SIG-M5 treated with dmso at 0.1 percent for 504 hours (cell line): ENCODE results near the gene KLK12.
"Not testable (repeated sequence)": the region's sequence is repeated elsewhere in the genome, so short reads cannot be mapped to it uniquely, and the experiment has no call there.

Experiments
- DNase-seq: peaks from one replicate; lab custom pipeline; 2025; ENCODE audit not compliant: unreplicated experiment; lab: John Stamatoyannopoulos, UW

The KLK12 gene

DNA sequence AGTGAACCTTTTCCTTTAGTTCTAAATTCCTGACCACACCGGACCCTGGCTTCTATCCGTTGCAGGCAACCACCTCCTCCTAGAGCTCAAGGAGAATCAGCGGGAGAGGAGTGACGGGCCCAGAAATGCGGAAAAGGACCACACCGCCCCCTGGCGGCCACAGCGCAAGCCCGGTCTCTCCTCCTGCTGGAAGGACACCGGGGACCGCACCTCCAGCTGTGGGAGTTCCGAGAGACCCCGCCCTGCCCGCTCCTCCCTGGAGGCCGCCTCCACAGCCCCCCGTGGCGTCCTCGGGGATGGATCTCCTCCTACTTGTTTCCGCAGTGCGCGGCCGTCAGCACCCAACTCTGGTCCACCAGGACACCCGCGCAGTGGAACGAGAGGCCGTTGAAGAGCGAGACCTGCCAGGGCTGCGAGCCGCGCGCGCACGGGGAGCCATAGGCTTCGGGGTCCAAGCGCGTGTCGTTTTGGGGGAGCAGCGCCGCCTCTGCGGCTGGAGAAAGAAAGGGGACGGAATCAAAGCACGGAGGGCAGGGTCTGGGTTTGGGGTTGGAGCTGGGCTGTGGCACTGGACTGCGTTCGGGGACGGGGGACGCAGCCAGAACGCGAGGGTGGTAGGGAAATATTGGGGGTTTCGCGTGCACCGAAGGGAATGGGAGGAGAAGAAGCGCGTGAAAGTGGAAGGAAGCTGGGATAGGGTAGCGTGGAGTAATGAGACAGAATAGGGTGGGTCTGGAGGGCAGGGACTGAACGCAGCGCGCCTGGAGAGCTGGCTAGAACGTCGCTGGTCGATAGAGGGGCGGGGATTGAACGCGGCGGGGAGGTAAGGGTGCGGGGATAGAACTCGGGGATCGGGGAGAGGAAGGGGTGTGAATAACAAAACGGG, 17.8 kb downstream of the KLK12 start:
- peak; percentile 37 for DNase-seq

DNA sequence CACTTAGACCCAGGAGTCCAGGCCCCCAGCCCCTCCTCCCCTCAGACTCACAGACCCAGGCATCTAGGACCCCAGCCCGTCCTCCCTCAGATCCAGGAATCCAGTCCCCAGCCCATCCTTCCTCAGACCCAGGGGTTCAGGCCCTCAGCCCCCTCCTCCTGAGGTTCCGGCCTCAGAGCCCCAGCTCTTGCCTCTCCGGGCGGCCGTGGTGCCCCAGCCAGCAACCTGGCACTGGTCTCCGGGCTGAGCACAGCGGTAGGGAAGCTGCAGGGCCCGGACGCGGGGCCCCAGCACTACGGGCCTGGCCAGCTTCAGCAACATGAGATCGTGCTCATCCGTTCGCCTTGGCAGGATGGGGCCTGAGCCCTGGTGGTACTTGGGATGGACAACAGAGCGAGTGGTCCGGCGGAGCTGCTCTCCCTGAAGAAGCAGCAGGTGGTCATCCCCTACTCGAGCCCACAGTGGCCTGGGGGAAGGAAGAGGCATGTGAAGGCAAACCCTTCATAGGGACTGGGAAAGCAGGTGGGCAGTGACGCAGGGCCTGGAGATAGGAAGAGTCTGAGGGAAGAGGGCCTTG, 19.0 kb downstream of the KLK12 start:
- no peak for DNase-seq

DNA sequence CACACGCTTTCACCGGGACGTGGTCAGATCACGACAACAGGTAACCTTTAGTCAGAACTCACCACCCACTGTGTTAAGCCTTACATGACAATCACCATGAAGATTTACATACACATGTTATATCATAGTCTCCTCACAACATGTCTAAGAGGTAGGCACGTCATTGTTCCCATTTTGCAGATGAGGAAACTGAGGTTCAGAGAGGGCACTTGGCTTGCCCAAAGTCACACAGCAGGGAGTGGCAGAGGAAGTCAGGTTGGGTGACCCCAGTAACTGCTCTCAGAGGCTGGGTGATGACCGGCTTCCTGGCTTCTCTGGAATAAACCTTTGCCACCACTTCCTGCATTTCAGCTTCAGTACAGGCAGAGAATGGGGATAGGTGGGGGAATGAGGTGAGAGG, 20.6 kb downstream of the KLK12 start:
- no peak for DNase-seq

GRCh38 chr19:51012661-51013190, 22.1 kb downstream of the KLK12 start:
- no peak for DNase-seq

DNA sequence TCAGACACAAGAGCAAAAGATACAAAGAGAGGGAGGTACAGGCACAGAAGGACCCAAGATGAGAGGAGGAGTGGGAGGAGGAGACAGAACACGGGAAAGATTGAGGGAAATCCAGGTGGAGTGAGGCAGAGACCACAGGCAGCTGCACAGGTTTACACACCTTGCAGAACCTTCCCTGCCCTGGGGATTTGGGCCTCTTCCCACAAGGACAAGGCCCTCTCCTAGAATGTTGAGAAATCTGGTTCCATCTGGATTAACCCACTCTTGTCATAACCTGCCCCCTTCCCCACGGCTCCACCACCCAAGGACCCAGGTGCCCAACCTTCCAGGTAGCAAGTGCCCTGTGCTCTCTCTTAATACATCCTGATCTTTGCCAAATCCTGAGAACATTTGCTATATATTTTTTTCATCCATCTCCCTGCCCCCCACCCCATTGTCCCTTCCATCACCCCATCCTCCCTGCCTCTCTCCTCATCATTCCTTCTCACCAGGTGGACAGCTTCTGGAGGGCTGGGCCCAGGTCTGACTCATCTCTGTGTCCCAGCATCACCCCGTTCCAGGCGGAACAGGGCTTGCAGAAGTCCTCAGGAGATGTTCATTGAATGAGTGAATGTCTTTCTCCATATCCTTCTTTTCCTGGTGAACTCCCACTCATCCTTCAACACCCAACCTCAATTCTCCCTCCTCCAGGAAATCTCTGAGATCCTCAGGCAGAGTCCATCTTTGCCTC, 24.6 kb downstream of the KLK12 start:
- DNase-seq: no peak

DNA sequence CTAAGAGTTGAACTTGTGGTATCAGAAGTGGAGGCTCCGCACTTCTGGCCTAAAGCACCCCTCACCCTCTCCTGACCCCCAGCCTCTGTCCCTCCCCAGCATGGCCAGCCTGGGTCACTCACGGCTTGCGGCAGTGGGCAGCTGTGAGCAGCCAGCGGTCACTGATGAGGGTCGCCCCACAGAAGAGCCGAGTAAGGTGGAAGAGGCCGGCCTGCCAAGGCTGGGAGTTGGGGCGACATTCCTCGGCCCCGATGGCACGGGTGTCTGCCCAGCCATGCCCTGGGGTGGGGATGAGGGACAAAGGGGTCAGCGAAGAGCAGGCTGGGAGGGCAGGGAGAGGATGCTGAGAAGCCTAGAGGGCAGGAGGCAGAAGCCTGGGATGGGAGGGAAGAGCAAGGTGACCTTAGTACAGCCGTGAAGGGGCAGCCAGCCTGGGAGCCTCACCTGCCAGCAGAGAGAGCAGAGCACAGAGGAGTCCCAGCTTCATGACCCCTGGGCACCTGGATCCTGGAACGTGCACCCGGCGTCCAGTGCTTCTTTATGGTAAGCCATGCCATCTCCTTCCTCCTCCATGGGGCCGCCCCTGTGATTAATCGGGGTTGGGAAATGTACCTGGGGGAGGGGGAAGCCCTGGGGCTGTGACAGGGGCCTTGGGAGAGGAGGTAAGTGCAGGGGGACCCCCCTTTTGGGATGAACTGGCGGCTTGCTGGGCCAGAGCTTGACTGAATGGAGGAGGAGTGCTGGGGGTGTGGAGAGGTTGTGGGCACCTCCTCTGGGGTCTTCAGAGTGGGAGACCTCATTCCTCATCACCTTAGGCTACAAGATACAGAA, 25.5 kb downstream of the KLK12 start:
- DNase-seq: no peak

GRCh38 chr19:51007488-51007887, 27.3 kb downstream of the KLK12 start:
- no peak for DNase-seq

DNA sequence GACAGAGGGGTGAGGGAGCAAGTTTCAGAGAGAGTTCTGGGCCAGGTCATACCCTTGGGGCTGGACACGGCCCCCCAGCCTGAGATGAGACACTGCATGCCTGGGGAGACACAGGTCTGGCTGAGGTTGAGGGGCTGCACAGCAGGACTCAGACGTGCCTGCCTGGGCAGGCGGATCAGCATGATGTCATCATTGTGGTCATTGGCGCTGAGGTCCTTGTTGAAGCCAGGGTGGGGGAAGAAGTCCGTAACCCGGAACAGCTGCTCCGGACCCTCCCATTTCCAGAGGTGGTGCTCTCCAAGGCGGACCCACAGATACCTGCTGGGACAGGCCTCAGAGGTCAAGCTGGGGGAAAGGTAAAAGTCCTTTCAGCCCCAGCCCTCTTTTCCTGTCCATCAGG, 28.4 kb downstream of the KLK12 start:
- DNase-seq: no peak

- no peak for DNase-seq
Observed at GRCh38 chr19:51005248-51005647, 29.6 kb downstream of the KLK12 start.

DNA sequence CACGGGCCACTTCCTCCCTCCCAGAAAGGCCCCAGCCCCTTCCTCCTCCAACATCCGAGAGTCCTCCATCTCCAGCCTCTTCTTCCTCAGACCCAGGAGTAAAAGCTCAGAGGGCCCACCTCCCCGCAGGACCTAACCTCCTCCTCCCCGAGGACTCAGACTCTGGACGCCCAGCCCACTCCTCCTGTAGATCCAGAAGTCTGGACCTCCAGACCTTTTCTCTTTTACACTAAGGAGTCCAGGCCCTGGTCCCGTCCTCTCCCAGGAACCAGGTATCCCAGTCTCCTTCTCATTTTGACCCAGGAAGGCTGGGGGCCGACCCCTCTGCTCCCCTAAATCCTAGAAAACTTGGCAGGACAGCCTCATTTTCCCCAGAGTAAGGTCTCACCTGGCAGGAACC, 31.5 kb downstream of the KLK12 start:
- no peak for DNase-seq

GRCh38 chr19:51002542-51003311, 32.1 kb downstream of the KLK12 start:
- DNase-seq: no peak

DNA sequence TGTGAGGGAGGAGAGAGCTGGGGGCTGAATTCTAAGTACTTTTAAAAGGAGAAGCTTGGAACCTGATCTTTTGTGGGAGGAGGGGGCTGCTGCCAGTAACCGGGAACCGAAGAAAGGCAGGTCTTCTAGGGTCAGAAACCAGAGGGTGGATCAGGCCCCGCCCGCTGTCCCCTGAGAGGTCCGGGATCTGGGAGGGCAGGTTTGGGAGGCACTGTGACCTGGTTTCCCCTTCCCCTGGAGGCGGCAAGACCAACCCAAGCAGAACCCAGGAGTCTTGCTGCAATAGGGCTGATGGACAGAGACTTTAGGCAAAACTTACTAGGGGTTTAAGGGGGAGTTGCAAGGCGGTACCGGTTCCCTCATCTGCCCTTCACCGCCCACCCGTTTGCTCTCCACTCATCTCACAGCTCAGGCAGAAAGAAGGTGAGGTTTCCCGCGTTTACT, 32.7 kb downstream of the KLK12 start:
- no peak for DNase-seq

GRCh38 chr19:51001515-51001914, 33.3 kb downstream of the KLK12 start, which contains the start of gene KLK8:
TSS of gene KLK8 (minus strand) at chr19:51001604. CDS start at chr19:51001167, 437 bp downstream.
- no peak for DNase-seq

GRCh38 chr19:51000981-51001380, 33.8 kb downstream of the KLK12 start:
- no peak for DNase-seq

DNA sequence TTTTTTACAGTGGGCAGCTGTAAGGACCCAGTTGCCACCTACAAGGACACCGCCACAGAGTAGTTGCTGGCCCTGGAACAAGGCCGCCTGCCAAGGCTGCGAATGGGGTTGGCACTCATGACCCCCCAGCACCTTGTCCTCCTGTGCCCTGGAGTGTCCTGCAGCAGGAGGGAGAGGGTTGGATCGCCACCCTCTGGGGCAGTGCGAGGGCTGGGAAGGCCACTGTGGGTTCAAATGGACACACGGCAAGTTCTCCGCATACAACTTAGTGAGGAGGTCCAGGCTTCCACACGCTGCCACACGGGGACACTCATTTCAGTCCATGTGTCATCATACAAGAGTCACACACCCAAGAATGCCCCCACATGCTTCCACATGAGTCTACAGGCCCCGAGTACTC, 34.4 kb downstream of the KLK12 start:
- no peak for DNase-seq

GRCh38 chr19:50998686-50999085, 36.1 kb downstream of the KLK12 start:
- DNase-seq: no peak

GRCh38 chr19:50998061-50998460, 36.7 kb downstream of the KLK12 start:
- DNase-seq: no peak

DNA sequence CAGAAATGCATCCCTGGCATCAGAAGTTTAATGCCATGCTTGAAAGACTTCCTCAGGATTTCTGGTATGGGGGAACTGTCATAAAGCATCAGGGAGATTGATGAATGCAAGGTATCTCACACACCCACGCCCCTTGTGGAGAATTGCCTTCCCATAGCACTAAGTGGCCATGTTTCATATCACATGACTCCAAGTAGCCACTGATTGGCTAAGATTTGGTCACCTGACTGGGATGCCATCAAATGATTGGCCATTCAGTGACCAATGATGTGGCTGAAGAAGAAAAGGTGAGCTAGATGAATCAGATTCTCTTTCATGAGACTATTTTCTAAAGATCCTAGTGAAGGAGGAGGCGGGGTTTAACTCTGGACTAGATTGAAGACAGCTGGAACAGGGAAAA, 40.7 kb downstream of the KLK12 start:
- no peak for DNase-seq

GRCh38 chr19:50992666-50993035, 42.2 kb downstream of the KLK12 start:
- no peak for DNase-seq

DNA sequence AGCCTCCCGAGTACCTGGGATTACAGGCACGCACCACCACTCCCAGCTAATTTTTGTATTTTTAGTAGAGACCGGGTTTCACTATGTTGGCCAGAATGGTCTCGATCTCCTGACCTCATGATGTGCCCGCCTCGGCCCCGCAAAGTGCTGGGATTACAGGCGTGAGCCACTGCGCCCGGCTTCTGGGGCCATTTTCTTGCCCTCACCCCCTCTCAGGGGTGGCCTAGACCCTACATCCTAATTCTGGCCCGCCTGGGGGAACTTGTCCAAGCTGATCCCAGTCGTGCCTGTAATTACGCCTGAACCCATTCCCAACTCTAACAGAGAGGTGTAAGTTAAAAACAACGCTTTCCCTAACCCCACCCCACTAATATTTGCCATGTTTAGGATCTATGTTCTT, 50.4 kb downstream of the KLK12 start:
- DNase-seq: not testable (repeated sequence)
